ENCODE results near the gene SLC26A4.
A peak's percentile ranks its signal among the peaks of the same experiment; 100 is the strongest.

SLC26A4 gene

GRCh38 chr7:107746006-107746405 lies 85.4 kb downstream of the SLC26A4 start:
- peak; percentile 7 for DNase-seq (ENCODE audit: low spot score)

- no peak for DNase-seq (ENCODE audit: low spot score)
These were observed 90.5 kb downstream of the SLC26A4 start for GRCh38 chr7:107751113-107751512.

GRCh38 chr7:107754642-107755041 lies 94.0 kb downstream of the SLC26A4 start:
- DNase-seq (ENCODE audit: low spot score) = no peak

- no peak for DNase-seq (ENCODE audit: low spot score)
These were observed 98.0 kb downstream of the SLC26A4 start for GRCh38 chr7:107758667-107759066.

GRCh38 chr7:107767391-107767790 lies 106.8 kb downstream of the SLC26A4 start:
- DNase-seq (ENCODE audit: low spot score) = no peak
